ENCODE data around the gene ELP4.

ELP4 gene

GRCh38 chr11:31826536-31827438, 317.2 kb downstream of the ELP4 start:
- no peak for DNase-seq

- DNase-seq, result no peak
These were observed 318.1 kb downstream of the ELP4 start for GRCh38 chr11:31827455-31828206.

GRCh38 chr11:31828217-31828616, 318.6 kb downstream of the ELP4 start:
- DNase-seq, result no peak

- DNase-seq, result no peak
These were observed 320.8 kb downstream of the ELP4 start for GRCh38 chr11:31830406-31830805.

GRCh38 chr11:31834237-31834636, 324.7 kb downstream of the ELP4 start:
- DNase-seq, result no peak
